ENCODE data around the gene GZF1.

GZF1 gene

GRCh38 chr20:23414526-23415188 lies 52.7 kb downstream of the GZF1 start:
- TF ChIP-seq POLR2AphosphoS5 (IDR thresholded peaks at IDR 0.05; ENCODE audit: low read depth, low read length) (no peak), TAF1 (IDR thresholded peaks at IDR 0.05; ENCODE audit: borderline replicate concordance, low read depth, low read length) (no peak), POLR2A (IDR thresholded peaks at IDR 0.05; ENCODE audit: low read depth, low read length) (no peak)
- no peak for DNase-seq (ENCODE audit: insufficient read length)
- no peak for FAIRE-seq

- TF ChIP-seq POLR2A (IDR thresholded peaks at IDR 0.05; ENCODE audit: low read depth, low read length) = no peak
- no peak for TF ChIP-seq TAF1 (IDR thresholded peaks at IDR 0.05; ENCODE audit: borderline replicate concordance, low read depth, low read length)
- TF ChIP-seq POLR2AphosphoS5 (IDR thresholded peaks at IDR 0.05; ENCODE audit: low read depth, low read length) = no peak
- no peak for DNase-seq (ENCODE audit: insufficient read length)
- no peak for FAIRE-seq
Observed at GRCh38 chr20:23415555-23415954, 53.6 kb downstream of the GZF1 start.

DNA sequence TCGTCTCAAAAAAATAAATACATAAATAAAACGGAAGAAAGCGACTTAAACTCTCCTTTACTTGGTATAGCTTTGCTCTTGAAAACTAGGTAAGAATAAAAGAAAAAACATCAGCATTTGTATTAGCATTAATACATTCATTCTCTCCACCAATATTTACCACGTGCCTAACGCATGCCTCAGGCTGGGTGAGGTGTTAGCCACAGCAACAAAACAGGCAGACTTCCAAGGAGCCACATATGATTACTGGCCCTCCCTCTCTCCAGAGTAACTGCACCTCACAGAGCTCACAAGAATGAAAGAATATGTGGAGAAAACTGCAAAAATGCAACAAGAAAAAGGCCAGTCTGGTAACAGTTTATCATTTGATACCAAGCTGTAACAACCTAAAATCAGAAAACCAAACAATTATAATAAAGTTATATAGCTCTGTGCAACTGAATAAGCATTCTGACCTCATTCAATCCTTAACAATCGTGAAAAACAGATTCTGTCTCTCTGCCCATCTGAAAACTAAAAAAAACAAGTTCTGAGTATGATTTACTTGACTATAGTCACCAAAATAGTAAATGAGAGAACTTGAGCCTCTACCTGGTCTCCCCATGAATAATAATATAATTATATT lies 54.1 kb downstream of the GZF1 start:
- DNase-seq (ENCODE audit: insufficient read length) (no peak), FAIRE-seq (no peak)
- TF ChIP-seq POLR2A (IDR thresholded peaks at IDR 0.05; ENCODE audit: low read depth, low read length) (no peak), TAF1 (IDR thresholded peaks at IDR 0.05; ENCODE audit: borderline replicate concordance, low read depth, low read length) (no peak), POLR2AphosphoS5 (IDR thresholded peaks at IDR 0.05; ENCODE audit: low read depth, low read length) (no peak)

GRCh38 chr20:23417861-23418260 lies 55.9 kb downstream of the GZF1 start:
- no peak for TF ChIP-seq POLR2A (IDR thresholded peaks at IDR 0.05; ENCODE audit: low read depth, low read length)
- no peak for TF ChIP-seq TAF1 (IDR thresholded peaks at IDR 0.05; ENCODE audit: borderline replicate concordance, low read depth, low read length)
- TF ChIP-seq POLR2AphosphoS5 (IDR thresholded peaks at IDR 0.05; ENCODE audit: low read depth, low read length) = no peak
- no peak for DNase-seq (ENCODE audit: insufficient read length)
- no peak for FAIRE-seq

- peak; percentile 57 for FAIRE-seq
- no peak for DNase-seq (ENCODE audit: insufficient read length)
- TF ChIP-seq POLR2AphosphoS5 (IDR thresholded peaks at IDR 0.05; ENCODE audit: low read depth, low read length) (no peak), POLR2A (IDR thresholded peaks at IDR 0.05; ENCODE audit: low read depth, low read length) (no peak), TAF1 (IDR thresholded peaks at IDR 0.05; ENCODE audit: borderline replicate concordance, low read depth, low read length) (no peak)
Observed at GRCh38 chr20:23419657-23419994, 57.6 kb downstream of the GZF1 start.

- FAIRE-seq (peak; percentile 69), DNase-seq (ENCODE audit: insufficient read length) (peak; percentile 41)
- TF ChIP-seq TAF1 (IDR thresholded peaks at IDR 0.05; ENCODE audit: borderline replicate concordance, low read depth, low read length) (no peak), POLR2A (IDR thresholded peaks at IDR 0.05; ENCODE audit: low read depth, low read length) (no peak), POLR2AphosphoS5 (IDR thresholded peaks at IDR 0.05; ENCODE audit: low read depth, low read length) (no peak)
Observed at GRCh38 chr20:23419995-23420901, 58.3 kb downstream of the GZF1 start.

GRCh38 chr20:23420943-23421931 lies 59.3 kb downstream of the GZF1 start, which contains the start of gene NAPB:
Gene NAPB, minus strand, starts transcription at chr20:23421488. Its CDS starts 86 bp downstream, at chr20:23421402.
- DNase-seq (ENCODE audit: insufficient read length) (peak; percentile 81), FAIRE-seq (peak; percentile 92)
- TF ChIP-seq TAF1 (IDR thresholded peaks at IDR 0.05; ENCODE audit: borderline replicate concordance, low read depth, low read length) (peak; percentile 49; the same call in 1 of the 2 replicates), POLR2AphosphoS5 (IDR thresholded peaks at IDR 0.05; ENCODE audit: low read depth, low read length) (peak; percentile 73), POLR2A (IDR thresholded peaks at IDR 0.05; ENCODE audit: low read depth, low read length) (peak; percentile 77; the same call in 1 of the 2 replicates)
